ENCODE results near the gene MAP3K2.

Gene MAP3K2

DNA sequence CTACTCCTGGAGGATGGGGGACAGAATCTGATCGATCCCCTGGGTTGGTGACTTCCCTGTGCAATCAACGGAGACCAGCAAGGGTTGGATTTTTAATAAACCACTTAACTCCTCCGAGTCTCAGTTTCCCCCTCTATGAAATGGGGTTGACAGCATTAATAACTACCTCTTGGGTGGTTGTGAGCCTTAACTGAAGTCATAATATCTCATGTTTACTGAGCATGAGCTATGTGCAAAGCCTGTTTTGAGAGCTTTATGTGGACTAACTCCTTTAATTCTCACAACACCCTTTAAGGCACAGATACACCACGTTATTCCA is 31.3 kb upstream of the MAP3K2 start:
- peaks cover 95% of the 10 kb centered on the region for H3K27me3 ChIP-seq (ENCODE audit: insufficient read depth, low read length)
- no peaks in the 10 kb centered on the region; the same call in 1 of the 2 replicates for H3K4me1 ChIP-seq (ENCODE audit: insufficient read depth, low read length)
- no peak overlapping the region for H3K4me3 ChIP-seq (ENCODE audit: low read length)
- no peak overlapping the region for H3K27ac ChIP-seq (ENCODE audit: low read length)
- H3K9me3 ChIP-seq (ENCODE audit: insufficient read depth, low read depth, low read length): no peaks in the 10 kb centered on the region
- H3K9ac ChIP-seq (ENCODE audit: low read depth, low read length): no peak overlapping the region
- no peaks in the 10 kb centered on the region for H3K36me3 ChIP-seq (ENCODE audit: insufficient read depth, low read depth, low read length)

DNA sequence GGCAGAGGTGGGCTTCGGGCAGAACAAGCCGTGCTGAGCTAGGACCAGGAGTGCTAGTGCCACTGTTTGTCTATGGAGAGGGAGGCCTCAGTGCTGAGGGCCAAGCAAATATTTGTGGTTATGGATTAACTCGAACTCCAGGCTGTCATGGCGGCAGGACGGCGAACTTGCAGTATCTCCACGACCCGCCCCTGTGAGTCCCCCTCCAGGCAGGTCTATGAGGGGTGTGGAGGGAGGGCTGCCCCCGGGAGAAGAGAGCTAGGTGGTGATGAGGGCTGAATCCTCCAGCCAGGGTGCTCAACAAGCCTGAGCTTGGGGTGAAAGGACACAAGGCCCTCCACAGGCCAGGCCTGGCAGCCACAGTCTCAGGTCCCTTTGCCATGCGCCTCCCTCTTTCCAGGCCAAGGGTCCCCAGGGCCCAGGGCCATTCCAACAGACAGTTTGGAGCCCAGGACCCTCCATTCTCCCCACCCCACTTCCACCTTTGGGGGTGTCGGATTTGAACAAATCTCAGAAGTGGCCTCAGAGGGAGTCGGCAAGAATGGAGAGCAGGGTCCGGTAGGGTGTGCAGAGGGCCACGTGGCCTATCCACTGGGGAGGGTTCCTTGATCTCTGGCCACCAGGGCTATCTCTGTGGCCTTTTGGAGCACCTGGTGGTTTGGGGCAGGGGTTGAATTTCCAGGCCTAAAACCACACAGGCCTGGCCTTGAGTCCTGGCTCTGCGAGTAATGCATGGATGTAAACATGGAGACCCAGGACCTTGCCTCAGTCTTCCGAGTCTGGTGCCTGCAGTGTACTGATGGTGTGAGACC is 30.7 kb upstream of the MAP3K2 start, which contains the start of gene PROC:
PROC (plus strand) TSS at position 128 of the 812 bp plus-strand sequence. CDS start 1,516 bp downstream, outside the sequence.
- Histone ChIP-seq H3K4me3 (ENCODE audit: low read length) (no peak within 1 kb of the TSS), H3K9me3 (ENCODE audit: insufficient read depth, low read depth, low read length) (no peaks in the 10 kb centered on the region), H3K9ac (ENCODE audit: low read depth, low read length) (no peak within 1 kb of the TSS), H3K36me3 (ENCODE audit: insufficient read depth, low read depth, low read length) (no peaks in the 10 kb centered on the region), H3K4me1 (ENCODE audit: insufficient read depth, low read length) (no peaks in the 10 kb centered on the region), H3K27me3 (ENCODE audit: insufficient read depth, low read length) (peaks cover 90% of the 10 kb centered on the region), H3K27ac (ENCODE audit: low read length) (no peak within 1 kb of the TSS)

DNA sequence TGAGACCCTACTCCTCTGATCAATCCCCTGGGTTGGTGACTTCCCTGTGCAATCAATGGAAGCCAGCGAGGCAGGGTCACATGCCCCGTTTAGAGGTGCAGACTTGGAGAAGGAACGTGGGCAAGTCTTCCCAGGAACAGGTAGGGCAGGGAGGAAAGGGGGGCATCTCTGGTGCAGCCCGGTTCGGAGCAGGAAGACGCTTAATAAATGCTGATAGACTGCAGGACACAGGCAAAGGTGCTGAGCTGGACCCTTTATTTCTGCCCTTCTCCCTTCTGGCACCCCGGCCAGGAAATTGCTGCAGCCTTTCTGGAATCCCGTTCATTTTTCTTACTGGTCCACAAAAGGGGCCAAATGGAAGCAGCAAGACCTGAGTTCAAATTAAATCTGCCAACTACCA is 29.6 kb upstream of the MAP3K2 start:
- Histone ChIP-seq H3K9me3 (ENCODE audit: insufficient read depth, low read depth, low read length) (peaks cover 5% of the 10 kb centered on the region; the same call in 1 of the 2 replicates), H3K36me3 (ENCODE audit: insufficient read depth, low read depth, low read length) (no peaks in the 10 kb centered on the region), H3K4me1 (ENCODE audit: insufficient read depth, low read length) (no peaks in the 10 kb centered on the region), H3K9ac (ENCODE audit: low read depth, low read length) (no peak overlapping the region), H3K4me3 (ENCODE audit: low read length) (no peak overlapping the region), H3K27ac (ENCODE audit: low read length) (no peak overlapping the region), H3K27me3 (ENCODE audit: insufficient read depth, low read length) (peaks cover 79% of the 10 kb centered on the region)

DNA sequence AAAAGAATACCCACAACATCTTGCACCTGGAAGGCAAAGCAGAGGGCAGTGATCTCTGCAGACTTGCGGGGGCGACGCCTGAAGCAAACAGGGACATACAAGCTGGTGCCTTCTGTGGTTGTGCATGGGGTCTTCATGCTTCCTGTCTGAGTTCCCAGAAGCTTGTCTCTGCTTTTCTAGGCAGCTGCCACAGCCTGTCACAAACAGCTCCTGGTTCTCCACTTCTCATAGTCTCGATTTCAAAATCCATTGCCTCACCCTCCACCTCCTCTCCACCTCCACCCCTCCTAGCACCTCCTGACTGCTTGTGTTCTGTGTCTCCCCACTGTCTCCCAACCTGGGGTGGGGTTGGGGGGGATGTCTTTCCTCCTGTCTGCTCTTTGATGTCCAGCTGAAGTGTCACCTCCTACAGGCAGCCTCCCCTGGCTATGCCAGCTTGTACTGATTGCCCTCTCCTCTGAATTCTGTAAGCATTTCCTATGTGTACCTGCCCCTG is 28.8 kb upstream of the MAP3K2 start:
- H3K36me3 ChIP-seq (ENCODE audit: insufficient read depth, low read depth, low read length): no peaks in the 10 kb centered on the region
- peak overlapping the region; percentile 59 for H3K4me3 ChIP-seq (ENCODE audit: low read length)
- no peak overlapping the region for H3K27ac ChIP-seq (ENCODE audit: low read length)

DNA sequence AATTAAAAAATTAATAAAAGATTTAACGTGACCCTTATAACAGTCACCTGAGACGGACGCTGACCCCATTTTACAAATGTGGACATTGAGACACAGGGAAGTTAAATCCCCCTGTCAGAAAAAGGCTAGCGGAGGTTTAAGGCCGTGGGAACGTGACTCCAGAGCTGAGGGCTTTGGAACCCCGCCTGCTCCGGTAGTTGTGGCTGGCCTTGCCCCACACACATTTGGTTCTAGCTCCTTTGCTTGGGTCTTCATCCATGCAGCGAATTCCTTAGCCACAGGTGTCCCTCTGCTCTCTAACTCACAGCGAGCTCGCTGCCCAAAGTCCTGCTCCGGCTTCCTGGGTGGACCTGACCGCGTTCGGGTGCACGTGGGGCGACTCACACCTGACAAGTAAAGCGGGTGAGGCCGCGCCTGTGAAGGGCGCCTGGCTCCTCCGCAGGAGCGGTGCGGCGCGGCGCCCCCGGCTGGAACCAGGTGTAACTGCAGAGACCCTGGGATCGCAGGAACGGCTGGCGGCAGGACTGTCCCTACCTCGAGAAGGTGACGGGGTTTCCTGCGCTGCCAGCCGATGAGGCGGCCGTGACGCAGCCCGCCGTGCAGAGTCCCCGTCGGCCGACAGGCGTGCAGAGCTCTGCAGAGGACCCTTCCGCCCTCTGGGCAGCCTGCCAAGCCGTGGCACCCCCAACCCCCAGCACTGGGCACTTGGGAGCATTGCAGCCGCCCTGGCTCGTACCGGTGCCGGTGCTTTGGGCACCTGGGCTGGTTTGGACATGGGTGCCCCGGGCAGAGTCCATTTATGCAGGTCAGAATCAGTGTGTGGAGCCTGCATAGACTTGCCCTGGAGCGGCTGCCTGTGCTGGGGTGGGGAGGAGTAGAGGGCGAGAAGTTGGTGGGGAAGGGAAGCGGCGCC is 28.1 kb upstream of the MAP3K2 start:
- Histone ChIP-seq H3K27me3 (ENCODE audit: insufficient read depth, low read length) (peaks cover 63% of the 10 kb centered on the region), H3K4me3 (ENCODE audit: low read length) (peak overlapping the region; percentile 59), H3K36me3 (ENCODE audit: insufficient read depth, low read depth, low read length) (no peaks in the 10 kb centered on the region), H3K9me3 (ENCODE audit: insufficient read depth, low read depth, low read length) (peaks cover 5% of the 10 kb centered on the region; the same call in 1 of the 2 replicates), H3K9ac (ENCODE audit: low read depth, low read length) (no peak overlapping the region), H3K4me1 (ENCODE audit: insufficient read depth, low read length) (no peaks in the 10 kb centered on the region), H3K27ac (ENCODE audit: low read length) (no peak overlapping the region)

More for the DNA sequence above, 28.8 kb upstream of the MAP3K2 start:
- H3K4me1 ChIP-seq (ENCODE audit: insufficient read depth, low read length): no peaks in the 10 kb centered on the region
- peaks cover 70% of the 10 kb centered on the region for H3K27me3 ChIP-seq (ENCODE audit: insufficient read depth, low read length)
- H3K9ac ChIP-seq (ENCODE audit: low read depth, low read length): no peak overlapping the region
- peaks cover 5% of the 10 kb centered on the region; the same call in 1 of the 2 replicates for H3K9me3 ChIP-seq (ENCODE audit: insufficient read depth, low read depth, low read length)

DNA sequence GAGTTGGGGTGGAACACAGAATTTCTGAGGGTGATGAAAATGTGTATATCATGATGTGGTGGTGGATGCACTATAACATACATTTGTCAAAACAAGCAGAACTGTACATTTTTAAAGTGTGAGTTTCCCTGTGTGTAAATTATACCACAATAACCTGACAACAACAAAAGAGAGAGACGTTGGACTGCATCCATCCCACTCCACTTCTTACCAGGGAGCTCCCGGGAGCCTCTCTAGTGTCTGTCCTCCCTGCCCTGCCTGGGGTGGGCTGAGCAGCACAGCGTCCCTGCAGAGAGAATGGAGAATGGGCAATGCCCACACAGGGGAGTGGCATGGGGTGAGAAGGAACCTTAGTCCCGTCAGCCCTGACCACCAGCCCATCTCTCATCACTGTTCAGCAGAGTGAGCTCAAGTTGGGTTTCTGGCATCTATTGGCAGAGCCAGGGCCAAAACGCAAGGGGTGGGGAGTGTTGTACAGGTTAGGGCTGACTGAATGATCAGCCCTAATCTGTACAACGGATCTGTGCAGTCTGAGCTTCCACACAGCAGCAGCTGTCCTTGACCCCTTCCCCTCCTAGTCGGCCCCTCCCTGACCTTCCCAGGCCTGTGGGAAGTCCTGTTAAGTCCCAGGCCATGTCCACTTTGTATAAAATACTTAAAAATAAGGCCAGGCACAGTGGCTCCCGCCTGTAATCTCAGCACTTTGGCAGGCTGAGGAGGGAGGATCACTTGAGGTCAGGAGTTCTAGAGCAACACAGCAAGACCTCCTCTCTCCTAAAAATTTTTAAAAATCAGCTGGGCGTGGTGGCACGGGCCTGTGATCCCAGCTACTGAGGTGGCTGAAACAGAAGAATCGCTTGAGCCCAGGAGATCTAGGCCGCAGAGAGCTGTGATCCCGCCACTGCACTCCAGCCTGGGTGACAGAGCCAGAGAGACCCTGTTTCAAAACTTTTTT is 27.1 kb upstream of the MAP3K2 start:
- Histone ChIP-seq H3K4me3 (ENCODE audit: low read length) (no peak overlapping the region), H3K9ac (ENCODE audit: low read depth, low read length) (no peak overlapping the region), H3K27ac (ENCODE audit: low read length) (no peak overlapping the region), H3K9me3 (ENCODE audit: insufficient read depth, low read depth, low read length) (peaks cover 5% of the 10 kb centered on the region; the same call in 1 of the 2 replicates), H3K4me1 (ENCODE audit: insufficient read depth, low read length) (no peaks in the 10 kb centered on the region), H3K27me3 (ENCODE audit: insufficient read depth, low read length) (peaks cover 54% of the 10 kb centered on the region), H3K36me3 (ENCODE audit: insufficient read depth, low read depth, low read length) (no peaks in the 10 kb centered on the region)

DNA sequence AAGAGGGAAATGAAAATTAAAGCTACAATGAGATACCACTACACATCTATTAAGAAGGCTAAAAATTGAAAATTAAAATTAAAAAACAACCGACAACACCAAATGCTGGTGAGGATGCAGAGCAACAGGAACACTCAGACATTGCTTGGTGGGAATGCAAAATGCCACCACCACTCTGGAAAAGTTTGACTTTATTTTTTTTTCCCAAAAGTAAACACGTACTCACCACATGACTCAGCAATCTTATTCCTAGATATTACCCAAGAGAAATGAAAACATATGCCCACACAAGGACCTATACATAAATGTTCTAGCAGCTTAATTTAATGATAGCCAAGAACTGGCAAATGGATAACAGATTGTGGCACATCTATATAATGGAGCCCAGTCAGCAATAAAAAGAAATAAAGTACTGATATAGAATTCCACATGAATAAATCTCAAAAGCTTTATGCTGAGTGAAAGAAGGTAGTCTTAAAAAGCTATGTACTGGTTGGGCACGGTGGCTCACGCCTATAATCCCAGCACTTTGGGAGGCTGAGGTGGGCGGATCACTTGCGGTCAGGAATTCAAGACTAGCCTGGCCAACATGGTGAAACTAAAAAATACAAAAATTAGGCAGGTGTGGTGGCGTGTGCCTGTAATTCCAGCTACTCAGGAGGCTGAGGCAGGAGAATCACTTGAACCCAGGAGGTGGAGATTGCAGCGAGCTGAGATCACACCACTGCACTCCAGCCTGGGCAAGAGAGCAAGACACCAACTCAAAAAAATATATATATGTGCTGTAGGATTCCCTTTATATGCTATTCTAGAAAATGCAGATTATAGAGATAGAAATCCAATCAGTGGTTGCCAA is 26.2 kb upstream of the MAP3K2 start:
- Histone ChIP-seq H3K9me3 (ENCODE audit: insufficient read depth, low read depth, low read length) (peaks cover 5% of the 10 kb centered on the region; the same call in 1 of the 2 replicates), H3K36me3 (ENCODE audit: insufficient read depth, low read depth, low read length) (no peaks in the 10 kb centered on the region), H3K4me1 (ENCODE audit: insufficient read depth, low read length) (no peaks in the 10 kb centered on the region), H3K9ac (ENCODE audit: low read depth, low read length) (no peak overlapping the region), H3K27ac (ENCODE audit: low read length) (no peak overlapping the region), H3K4me3 (ENCODE audit: low read length) (no peak overlapping the region), H3K27me3 (ENCODE audit: insufficient read depth, low read length) (peaks cover 46% of the 10 kb centered on the region)

DNA sequence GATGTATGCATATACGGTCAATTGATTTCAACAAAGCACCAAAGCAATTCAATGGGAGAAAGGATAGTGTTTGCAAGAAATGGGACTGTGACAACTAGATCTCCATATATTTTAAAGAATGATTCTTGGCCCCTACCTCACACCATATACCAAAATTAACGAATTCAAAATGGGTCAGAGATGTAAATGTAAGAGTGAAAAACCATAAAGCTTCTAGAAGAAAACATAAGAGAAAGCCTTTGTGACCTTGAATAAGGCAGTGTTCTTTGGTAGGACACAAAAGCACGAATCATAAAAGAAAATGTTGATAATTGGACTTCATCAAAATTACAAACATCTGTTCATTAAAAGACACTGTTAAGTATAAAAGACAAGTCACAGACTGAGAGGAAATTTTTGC is 25.4 kb upstream of the MAP3K2 start:
- Histone ChIP-seq H3K36me3 (ENCODE audit: insufficient read depth, low read depth, low read length) (no peaks in the 10 kb centered on the region), H3K4me3 (ENCODE audit: low read length) (no peak overlapping the region), H3K27me3 (ENCODE audit: insufficient read depth, low read length) (peaks cover 39% of the 10 kb centered on the region), H3K4me1 (ENCODE audit: insufficient read depth, low read length) (no peaks in the 10 kb centered on the region), H3K9me3 (ENCODE audit: insufficient read depth, low read depth, low read length) (peaks cover 5% of the 10 kb centered on the region; the same call in 1 of the 2 replicates), H3K27ac (ENCODE audit: low read length) (no peak overlapping the region), H3K9ac (ENCODE audit: low read depth, low read length) (no peak overlapping the region)

DNA sequence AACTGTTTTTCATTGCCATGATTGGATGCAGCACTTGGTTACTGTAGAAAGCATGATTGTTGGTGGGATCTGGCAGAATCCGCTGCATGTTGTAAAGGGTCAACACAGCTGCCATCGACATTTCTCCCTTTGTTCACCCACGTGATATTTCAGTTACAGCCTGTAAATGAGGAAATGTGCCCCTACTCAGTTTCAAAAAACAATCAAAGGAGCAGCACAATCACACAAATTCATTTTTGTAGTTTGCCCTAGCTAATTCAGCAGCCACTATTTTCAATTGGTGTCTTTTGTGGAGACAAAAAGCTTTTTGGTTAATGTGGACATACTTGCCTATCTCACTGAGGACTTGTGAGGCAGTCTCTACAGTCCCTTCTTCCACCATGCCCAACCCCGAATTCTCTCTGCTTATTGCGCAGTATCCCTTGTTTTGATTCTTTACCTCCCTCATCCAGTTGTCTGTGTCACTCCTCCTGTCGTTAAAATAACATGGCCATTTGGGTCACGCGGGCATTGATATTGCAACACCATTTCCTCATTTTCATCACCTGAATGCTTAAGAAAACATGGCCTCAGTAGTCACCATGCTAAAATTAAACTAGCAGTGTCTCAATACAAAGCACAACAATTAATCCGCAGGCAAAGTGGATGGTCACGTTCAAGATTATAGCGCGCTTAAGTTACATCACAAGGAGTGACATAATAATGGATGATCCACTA is 24.0 kb upstream of the MAP3K2 start:
- H3K9me3 ChIP-seq (ENCODE audit: insufficient read depth, low read depth, low read length): peaks cover 5% of the 10 kb centered on the region; the same call in 1 of the 2 replicates
- H3K9ac ChIP-seq (ENCODE audit: low read depth, low read length): no peak overlapping the region
- no peaks in the 10 kb centered on the region for H3K4me1 ChIP-seq (ENCODE audit: insufficient read depth, low read length)
- H3K27me3 ChIP-seq (ENCODE audit: insufficient read depth, low read length): peaks cover 25% of the 10 kb centered on the region
- H3K4me3 ChIP-seq (ENCODE audit: low read length): no peak overlapping the region
- H3K27ac ChIP-seq (ENCODE audit: low read length): no peak overlapping the region
- H3K36me3 ChIP-seq (ENCODE audit: insufficient read depth, low read depth, low read length): no peaks in the 10 kb centered on the region

Data from iPS-20b (cell line).